NCI-H128 (cell line): ENCODE results near the gene MED15.
"Not testable (repeated sequence)": the region's sequence is repeated elsewhere in the genome, so short reads cannot be mapped to it uniquely, and the experiment has no call there.

Experiments used
- DNase-seq: peaks from one replicate; lab custom pipeline; 2025; ENCODE audit not compliant: unreplicated experiment; lab: John Stamatoyannopoulos, UW

The MED15 gene

GRCh38 chr22:20507253-20508066, at the start of gene MED15:
MED15 (plus strand) TSS chr22:20507610; CDS start chr22:20507679, 69 bp downstream.
- DNase-seq = peak; percentile 65

DNA sequence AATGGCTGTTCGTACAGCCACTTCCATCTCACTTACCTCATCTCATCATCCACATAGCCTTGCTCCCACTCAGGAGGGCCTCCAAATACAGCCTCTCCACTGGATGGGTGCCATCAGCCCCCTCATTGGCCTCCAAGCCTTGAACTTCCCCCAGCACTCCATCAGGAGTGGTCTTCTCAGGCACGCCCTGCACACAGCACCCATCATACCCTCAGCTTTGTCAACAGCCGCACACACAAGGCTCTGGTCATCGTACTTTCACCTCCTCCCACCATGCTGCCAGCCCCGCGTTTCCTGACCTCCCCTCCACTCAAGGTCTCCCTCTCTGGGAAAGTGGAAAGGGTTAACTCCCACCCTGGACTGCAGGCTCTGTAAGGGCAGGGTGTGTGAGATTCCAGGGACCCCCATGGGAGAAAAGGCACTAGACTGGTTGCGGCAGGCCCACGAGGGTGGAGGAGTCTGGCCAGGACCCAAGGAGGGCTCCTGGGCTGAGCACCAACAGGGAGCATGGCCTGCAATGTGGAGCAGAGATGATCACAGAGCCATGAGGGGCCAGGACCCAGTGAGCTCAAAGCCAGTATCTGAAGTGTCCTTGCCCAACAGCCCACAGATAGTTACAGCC, 48.8 kb upstream of the MED15 start:
- DNase-seq = no peak

- DNase-seq = no peak
Observed at GRCh38 chr22:20459152-20459542, 48.3 kb upstream of the MED15 start.

DNA sequence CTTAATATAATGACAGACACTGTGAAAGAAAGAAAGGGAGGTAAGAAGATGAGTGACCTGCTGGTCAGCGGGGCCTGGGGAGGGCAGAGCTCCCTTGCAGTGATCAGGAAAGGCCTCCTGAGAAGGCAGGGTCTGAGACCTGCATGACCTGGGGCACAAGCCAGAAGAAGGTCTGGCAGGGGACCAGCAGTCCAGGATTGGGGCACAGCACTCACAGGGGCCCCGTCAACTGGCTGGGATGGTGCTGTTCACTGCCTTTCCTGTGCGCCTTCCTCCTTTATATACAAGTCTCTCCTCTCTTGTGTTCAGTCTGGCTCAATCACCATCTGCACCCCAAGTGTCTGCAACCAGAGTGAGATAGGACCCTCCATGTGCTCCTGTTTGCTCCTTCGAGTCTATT, 47.5 kb upstream of the MED15 start:
- no peak for DNase-seq

DNA sequence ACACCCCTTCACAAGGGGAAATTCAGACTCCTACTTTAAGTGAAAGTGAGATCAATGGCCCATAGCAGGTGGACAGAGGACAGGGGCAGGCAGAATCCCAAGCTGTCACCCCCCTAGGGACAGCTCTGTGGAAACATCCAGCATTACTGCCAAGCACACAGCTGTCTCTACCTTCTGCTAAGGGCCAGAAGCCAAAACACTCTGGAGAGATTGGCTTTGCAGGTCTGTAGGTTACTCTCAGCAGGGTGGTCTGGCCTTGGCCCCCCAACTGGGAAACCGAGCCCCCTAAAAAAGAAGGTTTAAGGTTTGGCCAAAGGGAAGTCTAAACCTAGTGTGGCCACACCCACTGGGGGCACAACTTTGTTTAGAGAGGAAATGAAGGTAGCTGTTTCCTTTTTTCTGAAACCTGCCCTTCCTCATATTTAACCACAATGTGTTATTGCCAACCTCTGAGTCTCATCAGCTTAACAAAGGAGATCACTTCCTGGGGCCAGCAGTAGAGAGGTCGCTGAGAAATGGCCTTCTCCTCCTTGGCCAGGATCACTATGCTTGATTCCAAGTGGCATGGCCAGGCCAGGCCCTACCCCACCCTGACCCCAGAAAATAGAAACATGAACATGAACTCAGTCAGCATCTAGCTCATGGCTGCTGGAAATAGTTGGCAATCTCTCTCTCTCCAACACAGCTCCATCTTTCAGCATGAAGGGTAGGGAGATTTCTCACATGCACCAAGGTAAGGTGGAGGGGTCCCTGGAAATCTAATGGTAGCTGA, 43.9 kb upstream of the MED15 start:
- no peak for DNase-seq

DNA sequence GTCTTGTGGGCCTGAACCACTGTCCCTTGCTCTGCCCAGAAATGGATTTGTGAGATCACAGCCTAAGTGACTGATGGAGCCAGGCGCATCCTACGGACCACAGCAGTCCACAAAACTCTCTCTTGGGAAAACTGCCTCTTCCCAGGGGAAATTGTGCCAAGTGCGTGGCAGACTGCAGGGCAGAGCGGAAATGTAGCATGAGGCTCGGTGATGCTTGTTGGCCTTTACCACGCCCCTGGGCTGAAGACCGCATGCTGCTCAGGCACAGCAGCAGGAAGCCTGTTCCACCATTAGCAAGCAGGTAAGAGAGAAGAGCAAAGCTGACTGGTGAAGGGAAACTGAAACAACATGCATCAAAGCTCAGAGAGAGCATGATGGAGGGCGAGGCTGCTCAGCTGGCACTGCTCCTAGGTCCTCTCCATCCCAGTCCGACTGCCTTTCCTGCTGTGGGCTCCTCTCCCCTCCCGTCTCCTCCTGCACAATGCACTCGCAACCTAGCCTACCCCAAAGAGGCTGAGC, 43.3 kb upstream of the MED15 start:
- no peak for DNase-seq

GRCh38 chr22:20464912-20465758, 42.3 kb upstream of the MED15 start:
- DNase-seq = no peak

- DNase-seq = no peak
Observed at GRCh38 chr22:20465759-20466077, 41.7 kb upstream of the MED15 start.

GRCh38 chr22:20466659-20467379, 40.6 kb upstream of the MED15 start:
- no peak for DNase-seq

DNA sequence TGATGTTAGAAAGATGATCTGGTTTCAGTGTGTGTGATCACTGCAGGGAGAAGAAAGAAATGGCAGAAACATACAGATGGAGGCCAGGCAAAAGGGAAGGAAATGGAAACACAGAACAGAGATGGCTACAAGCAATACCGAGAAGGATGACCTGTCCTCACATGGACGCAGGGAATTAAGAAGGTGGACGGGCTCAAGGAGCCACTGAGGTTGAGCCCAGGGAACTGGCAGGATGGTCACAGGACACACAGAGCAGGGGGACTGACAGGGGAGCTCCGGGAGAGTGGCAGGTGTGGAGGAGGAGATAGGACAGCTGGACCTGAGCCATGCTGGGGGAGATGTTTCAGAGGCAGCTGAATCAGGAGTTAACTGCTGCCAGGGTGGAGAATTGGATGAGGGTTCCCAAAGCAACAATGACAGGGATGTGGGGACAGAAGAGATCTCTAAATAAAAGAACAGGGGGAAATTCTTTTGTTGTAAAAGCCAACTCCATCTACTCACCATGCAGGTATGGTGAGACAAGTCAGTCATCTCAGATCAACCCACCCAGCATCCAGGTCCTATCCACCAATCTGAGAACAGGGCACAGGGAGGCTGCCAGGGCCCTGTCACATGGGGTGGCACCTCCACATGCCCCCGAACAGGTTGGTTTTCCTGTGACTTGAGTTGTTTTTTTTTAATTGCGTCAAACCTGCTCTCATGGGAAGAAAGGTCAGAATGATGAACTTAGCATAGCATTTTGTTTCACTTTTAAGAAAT, 38.1 kb upstream of the MED15 start:
- no peak for DNase-seq

DNA sequence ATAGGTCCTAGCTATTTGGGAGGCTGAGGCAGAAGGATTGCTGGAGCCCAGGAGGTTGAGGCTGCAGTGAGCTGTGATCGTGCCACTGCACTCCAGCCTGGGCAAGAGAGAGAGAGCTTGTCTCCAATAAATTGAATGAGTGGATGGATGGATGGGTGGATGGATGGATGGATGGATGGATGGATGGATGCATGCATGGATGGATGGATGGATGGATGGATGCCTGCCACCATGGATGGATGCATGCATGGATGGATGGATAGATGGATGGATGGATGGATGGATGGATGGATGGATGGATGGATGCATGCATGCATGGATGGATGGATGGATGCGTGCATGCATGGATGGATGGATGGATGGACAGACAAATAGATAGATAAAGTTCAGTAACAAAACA, 36.9 kb upstream of the MED15 start:
- DNase-seq = not testable (repeated sequence)

GRCh38 chr22:20471126-20471833, 36.1 kb upstream of the MED15 start:
- no peak for DNase-seq

DNA sequence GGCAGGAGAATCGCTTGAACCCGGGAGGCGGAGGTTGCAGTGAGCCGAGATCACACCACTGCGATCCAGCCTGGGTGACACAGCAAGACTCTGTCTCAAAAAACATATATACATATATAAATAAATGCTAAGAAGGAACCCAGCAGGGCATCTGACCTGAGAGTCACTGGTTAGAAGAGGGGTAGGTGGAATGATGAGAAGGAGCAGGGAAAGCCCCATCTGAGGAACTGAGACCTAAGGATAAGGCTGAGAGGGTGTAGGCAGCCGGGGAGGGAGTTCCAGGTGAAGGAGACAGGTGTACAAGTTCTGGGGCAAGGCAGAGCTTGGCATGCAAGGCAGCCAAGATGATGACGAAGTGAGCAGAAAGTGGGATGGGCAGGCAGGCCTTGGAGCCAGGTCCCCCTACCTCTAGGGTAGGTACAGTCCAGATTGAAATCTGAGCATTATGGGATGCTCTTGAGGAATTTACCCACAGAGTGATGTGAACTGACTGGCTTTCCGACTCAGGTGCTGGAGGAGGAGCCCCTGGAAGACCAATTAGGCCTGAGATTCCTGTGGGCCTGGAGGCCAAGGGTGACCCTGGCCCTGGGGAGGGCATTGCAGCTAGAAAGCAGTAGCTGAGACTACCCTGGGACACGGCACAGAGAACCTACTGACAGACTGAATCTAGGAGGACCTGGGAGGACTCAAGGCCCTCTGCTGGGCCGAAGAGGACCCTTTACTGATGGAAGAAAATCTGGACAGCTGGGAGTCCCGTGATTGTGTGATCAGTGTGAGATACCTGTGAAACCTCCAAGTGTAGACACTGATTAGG, 34.6 kb upstream of the MED15 start:
- no peak for DNase-seq

- DNase-seq = no peak
Observed at GRCh38 chr22:20475115-20475436, 32.3 kb upstream of the MED15 start.

- DNase-seq = not testable (repeated sequence)
Observed at GRCh38 chr22:20475569-20475968, 31.8 kb upstream of the MED15 start.

DNA sequence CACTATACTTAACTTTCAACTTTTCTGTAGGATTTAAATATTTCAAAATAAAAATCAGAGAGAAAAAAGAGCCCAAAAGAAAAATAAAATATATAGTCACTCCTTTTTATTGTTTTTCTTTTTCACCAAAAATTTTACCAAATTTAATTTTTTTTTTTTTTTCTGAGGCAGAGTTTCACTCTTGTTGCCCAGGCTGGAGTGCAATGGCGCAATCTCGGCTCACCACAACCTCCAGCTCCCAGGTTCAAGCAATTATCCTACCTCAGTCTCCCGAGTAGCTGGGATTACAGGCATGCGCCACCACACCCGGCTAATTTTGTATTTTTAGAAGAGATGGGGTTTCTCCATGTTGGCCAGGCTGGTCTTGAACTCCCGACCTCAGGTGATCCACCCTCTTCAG, 29.4 kb upstream of the MED15 start:
- DNase-seq = not testable (repeated sequence)

- DNase-seq = no peak
Observed at GRCh38 chr22:20479612-20480196, 27.7 kb upstream of the MED15 start.

DNA sequence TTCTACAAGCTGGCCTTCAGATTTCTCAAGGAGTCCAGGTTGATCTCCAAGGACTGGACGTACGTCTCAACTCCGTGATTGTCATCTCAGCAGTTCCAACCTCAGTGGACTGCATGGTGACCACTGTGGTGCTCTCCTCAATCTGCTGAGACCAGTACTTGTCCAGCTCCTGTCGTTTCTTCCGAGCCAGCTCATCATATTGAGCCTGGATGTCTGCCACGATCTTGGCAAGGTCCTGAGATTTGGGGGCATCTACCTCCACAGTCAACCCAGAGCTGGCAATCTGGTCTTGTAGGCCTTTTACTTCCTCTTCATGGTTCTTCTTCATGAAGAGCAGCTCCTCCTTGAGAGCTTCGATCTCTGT, 24.3 kb upstream of the MED15 start:
- not testable (repeated sequence) for DNase-seq
